Gastroesophageal sphincter (tissue), 3 donors: ENCODE measurements around the gene HACD2.

Source experiments
- CTCF ChIP-seq, 4 experiments: fragments of 200-600 bp in 2 of 4; fragments of 450-650 bp in 2 of 4; sonication (generic) in 1 of 4; IDR thresholded peaks; one replicate each; pipeline ENCODE4 v1.5.1; 2017 to 2019; ENCODE audit warnings: antibody characterized with exemption in 4 of 4, mild to moderate bottlenecking in 2 of 4, moderate library complexity in 2 of 4
- EP300 ChIP-seq: sonication (generic); formaldehyde crosslinking; IDR thresholded peaks from one replicate; pipeline ENCODE4 v1.6.1; 2017; ENCODE audit warnings: antibody characterized with exemption, mild to moderate bottlenecking
- POLR2A ChIP-seq, 2 donors: fragments of 450-650 bp; IDR thresholded peaks; one replicate each; pipeline ENCODE4 v1.6.1; 2017; ENCODE audit warnings: antibody characterized with exemption in 2 of 2, mild to moderate bottlenecking in 2 of 2, moderate library complexity in 1 of 2
- POLR2AphosphoS5 ChIP-seq: sonication (generic); formaldehyde crosslinking; IDR thresholded peaks from one replicate; pipeline ENCODE4 v1.6.1; 2017; ENCODE audit warnings: antibody characterized with exemption

- TF ChIP-seq CTCF (IDR thresholded peaks at IDR 0.05) (no peak), POLR2A (IDR thresholded peaks at IDR 0.05) (no peak), POLR2AphosphoS5 (no peak), EP300 (no peak)
These were observed 133.7 kb downstream of the HACD2 start for GRCh38 chr3:123451186-123451585.
